AG09309 (cell line): ENCODE results near the gene KCNAB2.

Experiments
- DNase-seq: peaks from one replicate; pipeline ENCODE4 v3.0.0-alpha.2; 2010; ENCODE audit warnings: low read depth
- H3K4me3 ChIP-seq: 2 replicates; pipeline ENCODE4 v1.5.1; 2011; ENCODE audit warnings: mild to moderate bottlenecking, low read depth, low read length, moderate library complexity; ENCODE audit not compliant: control insufficient read depth
- CTCF ChIP-seq: IDR thresholded peaks from 2 replicates; pipeline ENCODE4 v1.5.1; 2011; ENCODE audit warnings: mild to moderate bottlenecking, low read depth, low read length, inconsistent platforms; ENCODE audit not compliant: insufficient read depth, control insufficient read depth; ENCODE audit errors: missing control alignments

The KCNAB2 gene

GRCh38 chr1:6010554-6010953 is 35.1 kb upstream of the KCNAB2 start:
- DNase-seq = no peak
- no peak overlapping the region for H3K4me3 ChIP-seq
- TF ChIP-seq CTCF = no peak

- no peak for TF ChIP-seq CTCF
Measured at GRCh38 chr1:6011161-6011945, 34.3 kb upstream of the KCNAB2 start.

GRCh38 chr1:6011946-6012258 is 33.8 kb upstream of the KCNAB2 start:
- no peak for TF ChIP-seq CTCF
- no peak overlapping the region for H3K4me3 ChIP-seq
- no peak for DNase-seq

More at GRCh38 chr1:6011161-6011945, 34.3 kb upstream of the KCNAB2 start:
- no peak for DNase-seq
- no peak overlapping the region for H3K4me3 ChIP-seq

GRCh38 chr1:6012529-6013318 is 33.0 kb upstream of the KCNAB2 start:
- no peak for TF ChIP-seq CTCF
- no peak overlapping the region for H3K4me3 ChIP-seq
- no peak for DNase-seq

GRCh38 chr1:6013491-6013890 is 32.2 kb upstream of the KCNAB2 start:
- DNase-seq = no peak
- H3K4me3 ChIP-seq = no peak overlapping the region
- no peak for TF ChIP-seq CTCF

GRCh38 chr1:6014130-6014999 is 31.3 kb upstream of the KCNAB2 start:
- DNase-seq = no peak
- no peak for TF ChIP-seq CTCF
- H3K4me3 ChIP-seq = no peak overlapping the region
